GM12864 (cell line): ENCODE results near the gene ANK2.

Experiments used
- DNase-seq: peaks from one replicate; pipeline ENCODE4 v3.0.0-alpha.2; 2011; ENCODE audit warnings: low read depth
- H3K4me3 ChIP-seq: 2 replicates; pipeline ENCODE4 v1.5.1; 2011; ENCODE audit warnings: mild to moderate bottlenecking, low read depth, low read length, control low read depth
- TF ChIP-seq, protein P1 (sequence below): IDR thresholded peaks from 2 replicates; pipeline ENCODE4 v1.5.1; 2011; ENCODE audit warnings: low read depth, mild to moderate bottlenecking, moderate library complexity, low read length, control low read depth, inconsistent platforms; ENCODE audit errors: missing control alignments

The ANK2 gene

DNA sequence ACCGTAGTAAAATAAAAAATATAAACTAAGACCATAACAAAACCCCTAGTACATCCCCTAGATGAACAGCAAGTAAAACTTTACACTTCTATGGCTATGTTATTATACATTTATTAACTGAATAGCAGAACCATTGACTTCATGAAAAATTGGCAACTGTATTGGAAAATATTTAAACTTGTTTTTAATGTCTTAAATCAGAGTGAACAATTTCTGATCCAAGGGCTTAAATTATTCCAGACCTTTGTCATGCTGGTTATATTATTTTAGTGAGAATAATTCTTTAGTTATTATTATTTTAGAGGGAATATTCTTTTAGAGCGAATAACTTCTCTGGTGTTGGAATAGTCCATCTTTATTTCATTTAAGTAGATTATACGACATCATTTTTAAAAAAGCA, 265.0 kb downstream of the ANK2 start:
- no peak for DNase-seq
- no peak overlapping the region for H3K4me3 ChIP-seq

DNA sequence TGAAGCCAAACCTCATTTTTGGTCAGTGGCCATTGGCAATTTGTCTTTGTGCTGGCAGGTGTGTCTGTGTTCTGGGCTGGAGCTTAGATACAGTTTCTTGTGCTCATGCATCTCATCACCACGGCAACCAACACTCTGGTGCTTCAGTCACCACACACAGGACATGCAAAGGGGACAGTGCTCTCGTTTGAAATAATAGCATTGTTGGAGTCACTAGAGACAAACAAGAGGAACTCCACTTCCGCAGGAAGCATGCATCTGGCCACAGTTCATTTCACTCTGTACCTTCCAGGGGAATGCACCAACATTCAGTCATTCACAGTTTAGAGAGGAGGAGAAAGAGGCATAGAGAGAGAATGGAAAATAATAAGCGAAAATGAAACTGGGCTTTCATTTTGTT, 267.4 kb downstream of the ANK2 start:
- DNase-seq = peak; percentile 51
- H3K4me3 ChIP-seq = no peak overlapping the region
- TF ChIP-seq, protein P1, sequence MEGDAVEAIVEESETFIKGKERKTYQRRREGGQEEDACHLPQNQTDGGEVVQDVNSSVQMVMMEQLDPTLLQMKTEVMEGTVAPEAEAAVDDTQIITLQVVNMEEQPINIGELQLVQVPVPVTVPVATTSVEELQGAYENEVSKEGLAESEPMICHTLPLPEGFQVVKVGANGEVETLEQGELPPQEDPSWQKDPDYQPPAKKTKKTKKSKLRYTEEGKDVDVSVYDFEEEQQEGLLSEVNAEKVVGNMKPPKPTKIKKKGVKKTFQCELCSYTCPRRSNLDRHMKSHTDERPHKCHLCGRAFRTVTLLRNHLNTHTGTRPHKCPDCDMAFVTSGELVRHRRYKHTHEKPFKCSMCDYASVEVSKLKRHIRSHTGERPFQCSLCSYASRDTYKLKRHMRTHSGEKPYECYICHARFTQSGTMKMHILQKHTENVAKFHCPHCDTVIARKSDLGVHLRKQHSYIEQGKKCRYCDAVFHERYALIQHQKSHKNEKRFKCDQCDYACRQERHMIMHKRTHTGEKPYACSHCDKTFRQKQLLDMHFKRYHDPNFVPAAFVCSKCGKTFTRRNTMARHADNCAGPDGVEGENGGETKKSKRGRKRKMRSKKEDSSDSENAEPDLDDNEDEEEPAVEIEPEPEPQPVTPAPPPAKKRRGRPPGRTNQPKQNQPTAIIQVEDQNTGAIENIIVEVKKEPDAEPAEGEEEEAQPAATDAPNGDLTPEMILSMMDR = no peak

More for the DNA sequence above, 265.0 kb downstream of the ANK2 start:
- TF ChIP-seq, protein P1 = no peak

DNA sequence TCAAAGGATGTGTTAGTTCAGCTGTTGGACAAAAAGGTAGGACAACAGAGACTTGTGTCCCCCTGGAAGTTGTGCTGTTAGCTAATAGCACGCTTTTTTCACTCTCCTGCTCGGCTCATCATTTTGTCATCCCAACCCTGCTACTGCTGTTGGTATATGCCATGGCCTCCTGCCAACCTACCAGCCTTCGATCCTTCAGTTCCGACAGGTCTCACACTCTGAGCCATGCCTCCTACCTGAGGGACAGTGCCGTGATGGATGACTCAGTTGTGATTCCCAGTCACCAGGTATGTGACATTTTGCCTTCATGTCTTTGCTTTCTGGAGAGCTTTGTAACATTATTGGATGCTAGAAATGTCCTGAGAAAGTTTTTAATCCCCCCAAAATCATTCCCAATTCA, 268.1 kb downstream of the ANK2 start:
- DNase-seq = no peak
- TF ChIP-seq, protein P1 = no peak
- no peak overlapping the region for H3K4me3 ChIP-seq

DNA sequence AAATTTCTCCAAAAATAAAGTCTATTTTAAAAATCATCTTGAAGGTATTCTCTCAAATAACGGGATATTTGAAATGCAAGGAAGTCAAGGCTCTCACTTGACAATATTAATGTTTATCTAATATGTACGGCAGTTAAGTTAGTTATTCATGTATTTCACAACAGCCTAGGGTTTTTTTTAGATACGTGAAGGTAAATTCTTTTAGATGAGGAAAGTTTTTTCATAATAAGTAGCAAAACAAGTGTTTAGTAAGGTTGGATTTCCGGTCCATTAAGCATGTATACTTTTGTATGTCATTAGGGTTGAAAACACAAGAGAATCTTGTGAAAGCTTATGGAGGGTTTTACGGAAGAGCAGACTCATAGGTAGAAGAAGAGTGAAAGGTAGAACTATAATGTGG, 273.3 kb downstream of the ANK2 start:
- DNase-seq = no peak
- no peak overlapping the region for H3K4me3 ChIP-seq
- TF ChIP-seq, protein P1 = no peak

DNA sequence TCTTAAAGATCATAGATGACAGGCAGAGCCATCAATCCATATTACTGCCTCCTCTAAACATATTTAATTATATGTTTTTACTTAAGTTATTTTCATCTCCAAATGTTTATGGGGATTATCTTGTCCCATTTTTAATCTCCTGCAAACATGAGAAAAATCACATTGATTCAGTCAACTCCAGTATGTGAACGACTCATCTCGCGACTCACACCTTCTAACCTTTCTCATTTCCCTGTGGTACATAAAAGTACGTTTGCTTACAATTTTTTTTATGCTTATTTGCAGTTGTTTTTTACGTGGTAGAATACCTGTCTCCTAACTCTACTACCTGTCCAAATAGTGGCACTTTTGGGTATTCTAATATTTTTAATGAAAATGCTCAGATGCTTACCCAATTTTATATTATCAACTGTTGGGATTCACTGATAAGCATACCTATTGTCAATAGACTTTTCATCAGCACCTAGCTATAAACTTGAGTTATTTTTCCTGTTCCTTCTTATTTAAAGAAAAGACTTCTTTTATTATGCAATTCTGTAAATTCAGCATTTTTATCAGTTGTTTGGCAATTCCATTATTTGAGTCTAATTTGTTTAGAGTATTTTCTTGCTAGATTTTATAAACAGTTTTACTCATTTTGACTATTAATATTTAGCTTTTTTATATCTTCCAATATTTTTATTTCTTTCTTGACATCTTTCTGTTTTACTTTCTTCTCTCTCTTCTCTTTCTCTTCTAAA, 276.6 kb downstream of the ANK2 start:
- TF ChIP-seq, protein P1 = no peak

DNA sequence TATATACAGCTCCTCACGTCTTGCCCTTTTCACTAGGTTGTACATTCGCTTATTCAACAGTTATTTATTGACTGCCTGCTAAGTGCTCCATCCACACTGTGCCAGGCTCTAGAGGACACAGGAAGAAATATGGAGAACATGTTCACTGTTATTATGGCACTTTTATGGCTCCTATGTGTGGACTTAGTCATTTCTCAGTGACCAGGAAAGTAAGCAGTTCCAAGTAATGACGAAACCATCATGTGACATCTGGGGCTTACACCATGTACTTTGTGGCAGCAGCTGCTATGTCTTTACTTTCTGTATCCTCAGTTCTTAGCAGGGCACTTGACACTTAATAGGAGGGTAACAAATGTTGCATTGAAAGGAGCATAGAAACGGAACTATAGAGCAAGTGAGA, 278.0 kb downstream of the ANK2 start:
- TF ChIP-seq, protein P1 = no peak
- no peak for DNase-seq
- H3K4me3 ChIP-seq = no peak overlapping the region

More for the DNA sequence above, 276.6 kb downstream of the ANK2 start:
- H3K4me3 ChIP-seq = no peak overlapping the region
- DNase-seq = no peak

DNA sequence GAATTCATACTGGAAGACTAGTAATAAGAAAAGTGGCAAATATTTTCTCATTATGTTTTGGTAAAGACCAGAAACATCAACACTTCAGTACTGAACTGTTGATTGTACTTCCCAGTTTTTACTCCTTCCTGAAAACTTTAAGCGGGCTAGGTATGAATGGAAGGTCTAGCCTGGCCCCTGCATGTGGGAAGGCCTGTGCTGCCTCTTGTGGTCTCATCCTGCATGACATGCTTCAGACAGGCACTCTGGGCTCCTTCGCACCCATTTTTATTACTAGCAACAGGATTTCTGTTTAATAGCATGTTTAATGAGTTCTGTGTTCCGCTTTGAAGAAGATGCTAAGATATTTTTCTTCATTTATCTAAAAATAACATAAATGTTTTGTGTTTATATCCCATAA, 279.1 kb downstream of the ANK2 start:
- TF ChIP-seq, protein P1 = peak; percentile 58
- DNase-seq = no peak
- H3K4me3 ChIP-seq = no peak overlapping the region
